ENCODE measurements around the gene ANKRD1. TPM values are rescaled to one million over a fixed set of nuclear protein-coding genes. Genes with fewer than 3 reads are reported as not detected.

ANKRD1 gene
- total RNA-seq, 4 donors from 2014 or later: 18.6 to 168 (median 98.5) TPM

DNA sequence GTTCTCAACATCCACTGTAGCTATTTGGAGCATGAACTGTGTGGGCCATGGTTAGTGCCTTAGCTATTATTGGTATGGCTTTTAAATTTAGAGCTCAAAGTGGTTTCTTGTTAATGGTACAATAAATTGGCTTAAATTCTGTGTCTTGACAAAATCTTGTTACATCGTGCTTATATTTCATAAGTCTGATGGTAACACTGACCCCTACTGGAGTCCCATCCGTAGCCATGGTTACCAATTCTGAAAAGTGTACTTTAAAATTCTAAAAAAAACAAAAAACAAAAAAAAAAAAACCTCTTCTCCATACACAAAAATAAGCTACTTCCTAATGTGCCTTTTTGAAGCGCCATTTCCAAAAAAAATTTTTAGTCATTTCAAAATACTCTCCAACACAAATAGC, 55.5 kb downstream of the ANKRD1 start:
- in situ Hi-C loops (cut with MboI; ENCODE audit: low sequenced_read_pairs in 4 of 4) (loop anchor here in 1 of 4 donors (10.0 to 25.0 kb wide), 2 partner anchors 121 to 1078 kb away; no protein-coding TSS in a partner anchor), intact Hi-C loops (cut with DNase I; ENCODE audit: low total_unique reads) (no loop called here)
- no peak overlapping the region for H3K27ac ChIP-seq
- ATAC-seq: no peak
- H3K36me3 ChIP-seq: no peaks in the 10 kb centered on the region
- TF ChIP-seq, protein P1, sequence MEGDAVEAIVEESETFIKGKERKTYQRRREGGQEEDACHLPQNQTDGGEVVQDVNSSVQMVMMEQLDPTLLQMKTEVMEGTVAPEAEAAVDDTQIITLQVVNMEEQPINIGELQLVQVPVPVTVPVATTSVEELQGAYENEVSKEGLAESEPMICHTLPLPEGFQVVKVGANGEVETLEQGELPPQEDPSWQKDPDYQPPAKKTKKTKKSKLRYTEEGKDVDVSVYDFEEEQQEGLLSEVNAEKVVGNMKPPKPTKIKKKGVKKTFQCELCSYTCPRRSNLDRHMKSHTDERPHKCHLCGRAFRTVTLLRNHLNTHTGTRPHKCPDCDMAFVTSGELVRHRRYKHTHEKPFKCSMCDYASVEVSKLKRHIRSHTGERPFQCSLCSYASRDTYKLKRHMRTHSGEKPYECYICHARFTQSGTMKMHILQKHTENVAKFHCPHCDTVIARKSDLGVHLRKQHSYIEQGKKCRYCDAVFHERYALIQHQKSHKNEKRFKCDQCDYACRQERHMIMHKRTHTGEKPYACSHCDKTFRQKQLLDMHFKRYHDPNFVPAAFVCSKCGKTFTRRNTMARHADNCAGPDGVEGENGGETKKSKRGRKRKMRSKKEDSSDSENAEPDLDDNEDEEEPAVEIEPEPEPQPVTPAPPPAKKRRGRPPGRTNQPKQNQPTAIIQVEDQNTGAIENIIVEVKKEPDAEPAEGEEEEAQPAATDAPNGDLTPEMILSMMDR (IDR thresholded peaks at IDR 0.05 in 4 of 5, conservative IDR thresholded peaks at IDR 0.05 in 1 of 5): no peak
- TF ChIP-seq POLR2A (IDR thresholded peaks at IDR 0.05): no peak
- H3K9me3 ChIP-seq: no peaks in the 10 kb centered on the region
- no peaks in the 10 kb centered on the region for H3K4me1 ChIP-seq
- DNase-seq: no peak
- peaks cover 0 to 5% (median 0%) of the 10 kb centered on the region in 3 donors for H3K27me3 ChIP-seq
- H3K4me3 ChIP-seq: no peak overlapping the region

- TF ChIP-seq POLR2A (IDR thresholded peaks at IDR 0.05): no peak
- TF ChIP-seq, protein P1 (IDR thresholded peaks at IDR 0.05 in 4 of 5, conservative IDR thresholded peaks at IDR 0.05 in 1 of 5): peak in 3 of 5 experiments; percentile 28 to 52 (median 41)
- Histone ChIP-seq H3K4me3 (no peak overlapping the region), H3K27me3 (no peaks in the 10 kb centered on the region), H3K36me3 (no peaks in the 10 kb centered on the region), H3K9me3 (no peaks in the 10 kb centered on the region), H3K4me1 (no peaks in the 10 kb centered on the region), H3K27ac (no peak overlapping the region)
- ATAC-seq: no peak
- DNase-seq: no peak
- intact Hi-C loops (cut with DNase I; ENCODE audit: low total_unique reads): loop anchor here (2.0 kb wide), 1 partner anchor 112 kb away; no protein-coding TSS in a partner anchor
- in situ Hi-C loops (cut with MboI; ENCODE audit: low sequenced_read_pairs in 4 of 4): loop anchor here in 1 of 4 donors (10.0 to 25.0 kb wide), 2 partner anchors 118 to 1076 kb away; no protein-coding TSS in a partner anchor
Measured at GRCh38 chr10:90862908-90863514, 57.9 kb downstream of the ANKRD1 start.

Other genes with a start within 250 kb of the ANKRD1 start
- gene HTR7, start 63.0 kb downstream of the ANKRD1 start, total RNA-seq: 1 to 10 TPM in 1 of 4 donors, under 1 TPM in 2, not detected in 1; 0.61 to 1.2 (median 0.85) TPM
- 10 to 100 TPM; 20.4 to 44.9 (median 31.3) TPM for gene RPP30, start 49.1 kb downstream of the ANKRD1 start, total RNA-seq